ENCODE results near the gene TUSC2.

TUSC2 gene

GRCh38 chr3:50350213-50350526 lies 22.1 kb upstream of the TUSC2 start:
- peak overlapping the region; percentile 99 for H3K4me3 ChIP-seq (ENCODE audit: low read depth, low read length)
- DNase-seq (ENCODE audit: low read depth): no peak
- TF ChIP-seq, protein P1, sequence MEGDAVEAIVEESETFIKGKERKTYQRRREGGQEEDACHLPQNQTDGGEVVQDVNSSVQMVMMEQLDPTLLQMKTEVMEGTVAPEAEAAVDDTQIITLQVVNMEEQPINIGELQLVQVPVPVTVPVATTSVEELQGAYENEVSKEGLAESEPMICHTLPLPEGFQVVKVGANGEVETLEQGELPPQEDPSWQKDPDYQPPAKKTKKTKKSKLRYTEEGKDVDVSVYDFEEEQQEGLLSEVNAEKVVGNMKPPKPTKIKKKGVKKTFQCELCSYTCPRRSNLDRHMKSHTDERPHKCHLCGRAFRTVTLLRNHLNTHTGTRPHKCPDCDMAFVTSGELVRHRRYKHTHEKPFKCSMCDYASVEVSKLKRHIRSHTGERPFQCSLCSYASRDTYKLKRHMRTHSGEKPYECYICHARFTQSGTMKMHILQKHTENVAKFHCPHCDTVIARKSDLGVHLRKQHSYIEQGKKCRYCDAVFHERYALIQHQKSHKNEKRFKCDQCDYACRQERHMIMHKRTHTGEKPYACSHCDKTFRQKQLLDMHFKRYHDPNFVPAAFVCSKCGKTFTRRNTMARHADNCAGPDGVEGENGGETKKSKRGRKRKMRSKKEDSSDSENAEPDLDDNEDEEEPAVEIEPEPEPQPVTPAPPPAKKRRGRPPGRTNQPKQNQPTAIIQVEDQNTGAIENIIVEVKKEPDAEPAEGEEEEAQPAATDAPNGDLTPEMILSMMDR (conservative IDR thresholded peaks at IDR 0.05; ENCODE audit: low read depth, low read length): no peak

DNA sequence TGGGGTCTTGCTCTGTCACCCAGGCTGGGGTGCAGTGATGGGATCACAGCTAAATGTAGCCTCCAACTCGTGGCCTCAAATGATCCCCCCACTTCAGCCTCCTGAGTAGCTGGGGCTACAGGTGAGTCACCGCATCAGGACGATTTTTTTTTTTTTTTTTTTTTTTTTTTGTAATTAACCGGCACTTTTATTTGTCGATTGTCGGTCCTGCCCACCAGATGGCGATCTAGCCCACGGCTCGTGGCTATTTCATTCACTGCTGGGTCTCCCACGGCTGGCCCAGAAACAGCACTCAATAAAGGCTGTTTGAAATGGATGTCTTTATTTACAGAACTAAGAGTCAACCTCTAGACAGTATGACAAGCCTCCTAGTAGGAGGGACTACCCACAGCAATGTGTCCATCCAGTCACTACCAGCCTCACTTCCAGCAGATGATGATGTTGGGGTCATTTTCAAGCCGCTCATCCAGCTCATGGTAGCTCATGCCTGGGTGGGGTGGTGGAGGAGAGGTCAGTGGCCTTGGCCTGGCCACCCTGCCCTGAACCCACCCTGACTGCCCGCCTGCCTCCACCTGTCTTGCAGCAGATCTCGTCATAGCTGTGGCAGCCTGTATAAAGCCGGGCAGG lies 19.3 kb upstream of the TUSC2 start:
- peak; percentile 81 for DNase-seq (ENCODE audit: low read depth)
- TF ChIP-seq, protein P1 (conservative IDR thresholded peaks at IDR 0.05; ENCODE audit: low read depth, low read length): peak; percentile 72

GRCh38 chr3:50345586-50346234 lies 17.7 kb upstream of the TUSC2 start, which contains the start of gene ZMYND10:
ZMYND10 (minus strand) TSS chr3:50345732; CDS start chr3:50345579, 153 bp downstream.
- peak; percentile 42 for DNase-seq (ENCODE audit: low read depth)
- H3K4me3 ChIP-seq (ENCODE audit: low read depth, low read length): peak within 1 kb of the TSS; percentile 55
- TF ChIP-seq, protein P1 (conservative IDR thresholded peaks at IDR 0.05; ENCODE audit: low read depth, low read length): no peak

More for the DNA sequence above, 19.3 kb upstream of the TUSC2 start:
- H3K4me3 ChIP-seq (ENCODE audit: low read depth, low read length): no peak overlapping the region

DNA sequence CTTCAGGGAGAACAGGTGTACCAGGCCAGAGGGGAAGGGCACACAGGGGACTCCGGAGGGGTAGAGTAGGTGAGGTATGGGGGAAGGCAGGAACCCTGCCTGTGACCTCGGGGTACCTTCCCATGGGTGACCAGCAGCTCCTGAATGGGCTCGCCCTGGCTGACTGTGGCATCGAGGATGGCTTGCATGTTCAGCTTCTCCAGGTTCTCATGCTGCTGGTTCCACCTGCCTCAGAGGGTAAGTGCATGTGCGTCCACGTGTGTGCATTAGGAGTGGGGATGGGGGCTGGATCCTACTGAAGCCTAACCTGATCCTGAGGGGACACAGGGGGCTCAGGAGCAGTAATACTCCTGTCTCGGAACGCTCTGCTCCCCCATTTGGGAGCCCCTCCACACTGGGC lies 17.0 kb upstream of the TUSC2 start:
- TF ChIP-seq, protein P1 (conservative IDR thresholded peaks at IDR 0.05; ENCODE audit: low read depth, low read length): no peak
- no peak for DNase-seq (ENCODE audit: low read depth)
- no peak overlapping the region for H3K4me3 ChIP-seq (ENCODE audit: low read depth, low read length)

GRCh38 chr3:50342813-50343633 lies 15.0 kb upstream of the TUSC2 start:
- no peak overlapping the region for H3K4me3 ChIP-seq (ENCODE audit: low read depth, low read length)
- DNase-seq (ENCODE audit: low read depth): no peak
- TF ChIP-seq, protein P1 (conservative IDR thresholded peaks at IDR 0.05; ENCODE audit: low read depth, low read length): peak; percentile 25

DNA sequence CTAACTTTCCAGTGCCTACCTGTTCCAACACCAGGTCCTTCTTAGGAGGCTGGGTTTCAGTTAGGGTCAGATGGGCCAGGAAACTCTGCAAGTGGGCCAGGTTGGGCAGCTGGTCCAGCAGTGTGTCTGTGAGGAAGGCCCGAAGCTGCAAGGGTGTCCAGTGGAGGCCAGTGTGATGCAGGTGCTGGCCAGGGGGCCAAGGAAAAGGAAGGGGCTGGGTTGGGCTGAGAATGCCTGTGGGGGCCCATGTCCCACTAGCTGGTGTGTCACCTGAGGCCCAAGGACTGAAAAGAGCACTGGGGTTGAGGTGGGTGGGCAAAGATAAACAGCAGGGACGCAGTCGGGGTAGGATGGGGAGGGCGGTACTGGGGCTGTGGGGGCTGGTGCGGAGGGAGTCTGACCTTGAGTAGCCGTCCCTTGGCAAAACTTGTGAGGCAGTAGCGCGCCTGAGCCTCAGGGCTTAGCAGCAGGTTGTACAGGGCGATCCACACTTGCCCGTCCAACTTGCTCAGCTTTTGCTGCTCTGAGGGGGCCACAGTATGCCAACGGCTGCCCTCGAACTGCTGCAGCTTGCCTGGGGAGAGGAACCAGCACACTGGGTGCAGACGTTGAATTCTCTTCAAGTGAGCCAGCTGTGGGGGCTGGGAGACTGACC lies 14.1 kb upstream of the TUSC2 start:
- no peak overlapping the region for H3K4me3 ChIP-seq (ENCODE audit: low read depth, low read length)
- TF ChIP-seq, protein P1 (conservative IDR thresholded peaks at IDR 0.05; ENCODE audit: low read depth, low read length): no peak
- DNase-seq (ENCODE audit: low read depth): no peak

Data from choroid plexus epithelial cell (primary cell).